K562 (cell line): ENCODE results near the gene RIPK3. TPM values are rescaled to one million over a fixed set of nuclear protein-coding genes. Genes with fewer than 3 reads are reported as not detected.
A peak's percentile ranks its signal among the peaks of the same experiment; 100 is the strongest.

ENCODE experiments used
- ADNP ChIP-seq: fragments of 200-800 bp; sonication (Bioruptor generic); IDR thresholded peaks from 2 replicates; pipeline ENCODE4 v1.6.1; 2016; ENCODE audit warnings: missing genetic modification characterization, missing compliant biosample characterization
- CHCHD3 ChIP-seq: fragments of 250-450 bp; sonication (Bioruptor Pico); IDR thresholded peaks from 2 replicates; pipeline ENCODE4 v2.1.2; 2022; ENCODE audit warnings: mild to moderate bottlenecking
- CTCF ChIP-seq, 3 experiments: IDR thresholded peaks in 2 of 3; conservative IDR thresholded peaks in 1 of 3; 2 replicates each; pipeline ENCODE4 v1.5.1; 2011 to 2012; ENCODE audit warnings: low read length in 3 of 3, mild to moderate bottlenecking in 3 of 3, control low read depth in 2 of 3, improper control_type of control experiment in 1 of 3, inconsistent platforms in 1 of 3, low read depth in 1 of 3, mixed read lengths in 1 of 3, moderate library complexity in 1 of 3; ENCODE audit not compliant: insufficient read depth in 2 of 3
- FOXJ3 ChIP-seq: sonication (generic); formaldehyde crosslinking; IDR thresholded peaks from 2 replicates; pipeline ENCODE4 v1.4.0; 2020; ENCODE audit warnings: mild to moderate bottlenecking, missing genetic modification reagents
- HDAC8 ChIP-seq: fragments of 450-650 bp; IDR thresholded peaks from 2 replicates; pipeline ENCODE4 v1.6.1; 2016; ENCODE audit warnings: mild to moderate bottlenecking, missing genetic modification characterization, moderate library complexity, missing compliant biosample characterization
- HDGF ChIP-seq: fragments of 450-650 bp; IDR thresholded peaks from 2 replicates; pipeline ENCODE4 v1.6.1; 2016
- MLX ChIP-seq, 2 experiments: fragments of 450-650 bp in 1 of 2; sonication (generic) in 1 of 2; formaldehyde crosslinking; conservative IDR thresholded peaks; 2 replicates each; pipeline versions ENCODE4 v1.4.0 to v1.8.1; 2020 to 2022; ENCODE audit warnings: mild to moderate bottlenecking in 1 of 2, missing genetic modification reagents in 1 of 2
- PRDM10 ChIP-seq: fragments of 450-650 bp; IDR thresholded peaks from 2 replicates; pipeline ENCODE4 v1.6.1; 2018; ENCODE audit not compliant: partially characterized antibody
- RREB1 ChIP-seq: fragments of 250-450 bp; sonication (Bioruptor Pico); IDR thresholded peaks from 2 replicates; pipeline ENCODE4 v1.4.0; 2020
- SIN3A ChIP-seq, 2 experiments: fragments of 150-350 bp in 1 of 2; IDR thresholded peaks; 2 replicates each; pipeline ENCODE4 v1.6.1; 2011 to 2016; ENCODE audit warnings: borderline replicate concordance in 2 of 2, low read depth in 2 of 2, low read length in 2 of 2, mild to moderate bottlenecking in 2 of 2, moderate library complexity in 2 of 2; ENCODE audit not compliant: control insufficient read depth in 1 of 2
- XRCC3 ChIP-seq: fragments of 450-650 bp; IDR thresholded peaks from 2 replicates; pipeline ENCODE4 v1.6.1; 2017; ENCODE audit warnings: mild to moderate bottlenecking, moderate library complexity
- ZNF174 ChIP-seq: fragments of 250-450 bp; sonication (Bioruptor Pico); IDR thresholded peaks from 2 replicates; pipeline ENCODE4 v1.4.0; 2020; ENCODE audit warnings: mild to moderate bottlenecking
- ZNF76 ChIP-seq: fragments of 250-450 bp; sonication (Bioruptor Pico); IDR thresholded peaks from 2 replicates; pipeline ENCODE4 v1.4.0; 2020; ENCODE audit warnings: mild to moderate bottlenecking, moderate library complexity, borderline replicate concordance
- polyA plus RNA-seq, 8 experiments: library from polyadenylated mRNA; depleted of rRNA in 4 of 8; stranded (reverse) in 5 of 8; unstranded in 3 of 8; fragments of >200 nt; fragmentation: Nextera tagmentation in 2 of 8; fragmentation: Illumina TruSeq in 1 of 8; extraction: Ambion mirVana in 2 of 8; extraction: Trizol in 1 of 8; gene quantifications; 2 replicates each; pipeline versions ENCODE4 v1.2.1 to v1.2.3, GENCODE V29; 2011 to 2014; ENCODE audit warnings: inconsistent platforms in 1 of 8, missing spikeins in 1 of 8
- total RNA-seq, 7 experiments: library from RNA; depleted of rRNA in 6 of 7; stranded (reverse); fragments of >200 nt in 6 of 7; fragmentation: Illumina TruSeq in 2 of 7; extraction: Trizol in 2 of 7; gene quantifications; 2 replicates each; pipeline versions ENCODE4 v1.2.1 to v1.2.3, GENCODE V29; 2011 to 2021; ENCODE audit warnings: low replicate concordance in 1 of 7

The RIPK3 gene
- total and polyA plus RNA-seq, 9 of the 15 experiments (the other 6 are each of a cell fraction or from before 2014, with no cell fraction given), result 0.03 to 0.43 (median 0.28) TPM; not detected in 3

GRCh38 chr14:24315807-24316596 is 23.8 kb downstream of the RIPK3 start (continued):
- TF ChIP-seq RREB1, result no peak
- no peak for TF ChIP-seq SIN3A (IDR thresholded peaks at IDR 0.05; ENCODE audit: borderline replicate concordance in 2 of 2, control insufficient read depth in 1 of 2, low read depth in 2 of 2, low read length in 2 of 2)
- TF ChIP-seq PRDM10, result no peak
- TF ChIP-seq CHCHD3 (CRISPR knock-in tag), result no peak
- no peak for TF ChIP-seq HDGF
- no peak for TF ChIP-seq XRCC3
- peak; percentile 77 for TF ChIP-seq ZNF76
- TF ChIP-seq FOXJ3 (CRISPR knock-in tag), result no peak
- TF ChIP-seq ADNP, result no peak
- peak; percentile 18 to 36 (median 19); a peak in 3 of 6 replicates for TF ChIP-seq CTCF (IDR thresholded peaks at IDR 0.05 in 2 of 3, conservative IDR thresholded peaks at IDR 0.05 in 1 of 3; ENCODE audit: insufficient read depth in 2 of 3, low read depth in 1 of 3, low read length in 3 of 3)
- peak; percentile 72; the same call in 1 of the 2 replicates for TF ChIP-seq HDAC8
- 0 out of 4 replicates have a peak, but pooled peaks of 1 of the 2 experiments have one; percentile 55 for TF ChIP-seq MLX (CRISPR knock-in tag; conservative IDR thresholded peaks at IDR 0.05)
- no peak for TF ChIP-seq ZNF174 (CRISPR knock-in tag)
